Left ventricle myocardium inferior (tissue), 1 donor: ENCODE data around the gene CENPV. TPM values are rescaled to one million over a fixed set of nuclear protein-coding genes. Genes with fewer than 3 reads are reported as not detected.
A peak's percentile ranks its signal among the peaks of the same experiment; 100 is the strongest.
"Not testable (repeated sequence)": the region's sequence is repeated elsewhere in the genome, so short reads cannot be mapped to it uniquely, and the experiment has no call there.

Source experiments
- DNase-seq: peaks from one replicate; pipeline ENCODE4 v3.0.0-alpha.2; 2020
- H3K27ac ChIP-seq: fragments of 200-600 bp; replicated peaks from 2 replicates; pipeline ENCODE4 v1.8.0; 2021
- H3K27me3 ChIP-seq: fragments of 200-600 bp; 2 replicates; pipeline ENCODE4 v1.8.0; 2021; ENCODE audit warnings: low read depth
- H3K36me3 ChIP-seq: fragments of 200-600 bp; 2 replicates; pipeline ENCODE4 v1.8.0; 2021
- H3K4me1 ChIP-seq: fragments of 200-600 bp; 2 replicates; pipeline ENCODE4 v1.8.0; 2021
- H3K4me3 ChIP-seq: fragments of 200-600 bp; 2 replicates; pipeline ENCODE4 v1.8.0; 2021; ENCODE audit warnings: mild to moderate bottlenecking, moderate library complexity
- H3K9me3 ChIP-seq: fragments of 200-600 bp; replicated peaks from 2 replicates; pipeline ENCODE4 v1.8.0; 2021
- CTCF ChIP-seq: fragments of 200-600 bp; IDR thresholded peaks from 2 replicates; pipeline ENCODE4 v1.8.0; 2021; ENCODE audit warnings: antibody characterized with exemption, mild to moderate bottlenecking, borderline replicate concordance
- intact Hi-C: fragments of 100-400 bp; cut with micrococcal nuclease; formaldehyde crosslinking; loops from one replicate; pipeline ENCODE4 v1.11.0; 2022
- long read RNA-seq: library from polyadenylated mRNA; unstranded; transcript quantifications from one replicate; pipeline ENCODE4 v2.0.0, GENCODE V29; 2021
- total RNA-seq: library from RNA; stranded (reverse); fragmentation: NEBNext Ultra II Directional; extraction: Animal tissue kit (Norgen Biotek cat#: 25700); gene quantifications from one replicate; pipeline ENCODE4 v1.2.1, GENCODE V29; 2021
- donor health status: DM: no; HTN: yes; CAD: no; lungs with severe emphysema.

Gene CENPV
- total RNA-seq: 8.4 TPM
- long read RNA-seq, transcript CENPV-201 (5 exons, 1,165 nt): major isoform, 14 of 16 reads
- long read RNA-seq, partial matches to known transcripts: 0 of 16 reads
- long read RNA-seq, other reads (novel, unspliced or antisense): 1 of 16 reads

GRCh38 chr17:16353317-16354174 is at the start of gene CENPV:
Gene CENPV, minus strand, starts transcription at chr17:16353469. Its CDS starts 33 bp downstream, at chr17:16353436.
- TF ChIP-seq CTCF: peak; percentile 41
- peak within 1 kb of the TSS; percentile 80 for H3K4me3 ChIP-seq
- no peak within 1 kb of the TSS for H3K27ac ChIP-seq
- DNase-seq: peak; percentile 32
- H3K4me1 ChIP-seq: peaks cover 18% of the 10 kb centered on the region
- H3K36me3 ChIP-seq: peaks cover 9% of the 10 kb centered on the region
- intact Hi-C loops: no loop called here
- peaks cover 23% of the 10 kb centered on the region for H3K27me3 ChIP-seq
- H3K9me3 ChIP-seq: no peaks in the 10 kb centered on the region

GRCh38 chr17:16398270-16399267 is 45.3 kb upstream of the CENPV start:
- DNase-seq: no peak
- no peaks in the 10 kb centered on the region for H3K36me3 ChIP-seq
- TF ChIP-seq CTCF: no peak
- H3K4me1 ChIP-seq: peaks cover 18% of the 10 kb centered on the region
- H3K27me3 ChIP-seq: no peaks in the 10 kb centered on the region
- no peak overlapping the region for H3K27ac ChIP-seq
- intact Hi-C loops: no loop called here
- H3K4me3 ChIP-seq: no peak overlapping the region
- no peaks in the 10 kb centered on the region for H3K9me3 ChIP-seq

GRCh38 chr17:16396693-16397092 is 43.4 kb upstream of the CENPV start:
- not testable (repeated sequence) for DNase-seq
- peaks cover 18% of the 10 kb centered on the region for H3K4me1 ChIP-seq

GRCh38 chr17:16395887-16396286 is 42.6 kb upstream of the CENPV start:
- DNase-seq, H3K36me3 ChIP-seq, H3K27me3 ChIP-seq, H3K9me3 ChIP-seq, H3K4me3 ChIP-seq, intact Hi-C loops: not testable (repeated sequence)
- Histone ChIP-seq H3K4me1 (peaks cover 18% of the 10 kb centered on the region), H3K27ac (peak overlapping the region; percentile 73)

More at GRCh38 chr17:16396693-16397092, 43.4 kb upstream of the CENPV start:
- H3K27me3 ChIP-seq, H3K4me3 ChIP-seq, H3K36me3 ChIP-seq, H3K9me3 ChIP-seq, intact Hi-C loops: not testable (repeated sequence)
- peak overlapping the region; percentile 73 for H3K27ac ChIP-seq

- H3K27ac ChIP-seq, intact Hi-C loops, H3K36me3 ChIP-seq, H3K9me3 ChIP-seq, DNase-seq, H3K4me3 ChIP-seq, H3K27me3 ChIP-seq: not testable (repeated sequence)
- peaks cover 18% of the 10 kb centered on the region for H3K4me1 ChIP-seq
Observed at GRCh38 chr17:16392491-16392890, 39.2 kb upstream of the CENPV start.

- Histone ChIP-seq H3K36me3 (no peaks in the 10 kb centered on the region), H3K27ac (no peak overlapping the region), H3K4me1 (peaks cover 18% of the 10 kb centered on the region), H3K27me3 (no peaks in the 10 kb centered on the region), H3K9me3 (no peaks in the 10 kb centered on the region), H3K4me3 (no peak overlapping the region)
- intact Hi-C loops: no loop called here
- TF ChIP-seq CTCF: no peak
- DNase-seq: no peak
Observed at GRCh38 chr17:16391451-16391850, 38.2 kb upstream of the CENPV start.

GRCh38 chr17:16386126-16386507 is 32.8 kb upstream of the CENPV start:
- H3K9me3 ChIP-seq, H3K27me3 ChIP-seq, DNase-seq: not testable (repeated sequence)
- Histone ChIP-seq H3K27ac (peak overlapping the region; percentile 50), H3K4me1 (peaks cover 58% of the 10 kb centered on the region), H3K4me3 (peak overlapping the region; percentile 71), H3K36me3 (peaks cover 21% of the 10 kb centered on the region)
- intact Hi-C loops: loop anchor here (10.0 kb wide), 2 partner anchors 59 to 139 kb away; no protein-coding TSS in a partner anchor
